ENCODE results near the gene RYR1.

DNA sequence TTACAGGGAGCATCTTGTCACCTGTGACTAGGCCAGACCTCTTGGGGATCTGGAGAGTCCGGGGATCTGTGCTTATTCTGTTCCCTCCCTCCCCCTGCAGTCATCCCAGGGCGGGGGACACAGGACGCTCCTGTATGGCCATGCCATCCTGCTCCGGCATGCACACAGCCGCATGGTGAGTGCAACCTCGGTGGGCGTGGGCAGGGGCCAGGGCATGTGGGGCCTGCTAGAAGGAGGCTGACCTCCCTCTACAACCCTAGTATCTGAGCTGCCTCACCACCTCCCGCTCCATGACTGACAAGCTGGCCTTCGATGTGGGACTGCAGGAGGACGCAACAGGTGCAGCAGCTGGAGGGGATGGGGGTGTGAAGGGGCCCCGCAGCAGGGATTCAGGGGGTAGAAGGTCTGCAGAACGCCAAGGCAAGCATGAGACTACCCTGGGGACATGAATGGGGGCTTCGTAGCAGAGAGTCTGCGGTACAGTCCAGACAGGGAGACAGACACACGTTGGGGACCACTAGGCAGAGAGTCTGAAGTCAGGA is 10.0 kb downstream of the RYR1 start:
- TF ChIP-seq, protein P1, sequence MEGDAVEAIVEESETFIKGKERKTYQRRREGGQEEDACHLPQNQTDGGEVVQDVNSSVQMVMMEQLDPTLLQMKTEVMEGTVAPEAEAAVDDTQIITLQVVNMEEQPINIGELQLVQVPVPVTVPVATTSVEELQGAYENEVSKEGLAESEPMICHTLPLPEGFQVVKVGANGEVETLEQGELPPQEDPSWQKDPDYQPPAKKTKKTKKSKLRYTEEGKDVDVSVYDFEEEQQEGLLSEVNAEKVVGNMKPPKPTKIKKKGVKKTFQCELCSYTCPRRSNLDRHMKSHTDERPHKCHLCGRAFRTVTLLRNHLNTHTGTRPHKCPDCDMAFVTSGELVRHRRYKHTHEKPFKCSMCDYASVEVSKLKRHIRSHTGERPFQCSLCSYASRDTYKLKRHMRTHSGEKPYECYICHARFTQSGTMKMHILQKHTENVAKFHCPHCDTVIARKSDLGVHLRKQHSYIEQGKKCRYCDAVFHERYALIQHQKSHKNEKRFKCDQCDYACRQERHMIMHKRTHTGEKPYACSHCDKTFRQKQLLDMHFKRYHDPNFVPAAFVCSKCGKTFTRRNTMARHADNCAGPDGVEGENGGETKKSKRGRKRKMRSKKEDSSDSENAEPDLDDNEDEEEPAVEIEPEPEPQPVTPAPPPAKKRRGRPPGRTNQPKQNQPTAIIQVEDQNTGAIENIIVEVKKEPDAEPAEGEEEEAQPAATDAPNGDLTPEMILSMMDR (IDR thresholded peaks at IDR 0.05; ENCODE audit: low read length) = no peak
- no peak for TF ChIP-seq EZH2 (optimal IDR thresholded peaks at IDR 0.05; ENCODE audit: low read depth, low read length)
- TF ChIP-seq EZH2phosphoT487 (IDR thresholded peaks at IDR 0.05; ENCODE audit: low read length) = no peak

All from MM.1S (cell line).